ENCODE measurements around the gene TMEM207. TPM values are rescaled to one million over a fixed set of nuclear protein-coding genes. Genes with fewer than 3 reads are reported as not detected.

TMEM207 gene
- total RNA-seq, 1 experiment from 2014 or later = not detected

GRCh38 chr3:190425833-190426232 lies 23.9 kb downstream of the TMEM207 start:
- H3K79me2 ChIP-seq (ENCODE audit: insufficient read depth, low read length) = no peaks in the 10 kb centered on the region
- Mint-ChIP-seq H3K27ac (no peak overlapping the region), H3K36me3 (ENCODE audit: insufficient read depth in 1 of 3, low read depth in 3 of 3) (no peaks in the 10 kb centered on the region), H3K27me3 (ENCODE audit: low read depth) (no peaks in the 10 kb centered on the region), H3K4me1 (no peaks in the 10 kb centered on the region), H3K4me3 (no peak overlapping the region), H3K9me3 (no peaks in the 10 kb centered on the region)
- no peak overlapping the region for H4K8ac ChIP-seq (replicated peaks; ENCODE audit: insufficient read length, low read depth, low read length)
- no peak for DNase-seq
- H3K18ac ChIP-seq (ENCODE audit: insufficient read length, low read depth, low read length) = no peak overlapping the region
- H3K4me1 ChIP-seq (ENCODE audit: insufficient read depth, low read length) = no peaks in the 10 kb centered on the region
- H3K4ac ChIP-seq (ENCODE audit: low read depth, low read length) = no peak overlapping the region
- no peak overlapping the region for H3K9ac ChIP-seq (ENCODE audit: extremely low read depth, insufficient read length, low read length)
- H3K79me1 ChIP-seq (ENCODE audit: insufficient read depth, low read depth, low read length, poor library complexity, severe bottlenecking) = no peaks in the 10 kb centered on the region
- no peak overlapping the region for H2BK120ac ChIP-seq (ENCODE audit: low read depth, low read length, poor library complexity, severe bottlenecking)
- no peak overlapping the region for H4K5ac ChIP-seq (ENCODE audit: insufficient read length, low read depth, low read length)
- no peak overlapping the region for H3K23ac ChIP-seq (ENCODE audit: insufficient read length, low read depth, low read length)
- no peak overlapping the region for H2AFZ ChIP-seq (ENCODE audit: low read length)
- no peaks in the 10 kb centered on the region for H3K23me2 ChIP-seq (ENCODE audit: insufficient read length, low read depth, low read length, poor library complexity, severe bottlenecking)
- TF ChIP-seq CTCF (conservative IDR thresholded peaks at IDR 0.05) = no peak
- H2BK12ac ChIP-seq (ENCODE audit: insufficient read length, low read depth, low read length) = no peak overlapping the region
- H3K9me3 ChIP-seq (ENCODE audit: control insufficient read depth, low read depth, low read length) = no peaks in the 10 kb centered on the region
- no CpG with 5 or more reads among the region's 1 CpG for WGBS (ENCODE audit: extremely low coverage, insufficient read length, low lambda C conversion rate)
- H3T11ph ChIP-seq (ENCODE audit: low read length) = no peak overlapping the region
- no peaks in the 10 kb centered on the region for H4K20me1 ChIP-seq (ENCODE audit: control insufficient read depth, insufficient read depth, insufficient read length)
- H4K91ac ChIP-seq (ENCODE audit: insufficient read length, low read depth, low read length) = no peak overlapping the region
- H2BK20ac ChIP-seq (ENCODE audit: low read depth, low read length, poor library complexity, severe bottlenecking) = no peak overlapping the region
- no peaks in the 10 kb centered on the region for H3K27me3 ChIP-seq (ENCODE audit: insufficient read depth, low read length)
- H3K14ac ChIP-seq (ENCODE audit: insufficient read depth, low read length) = no peak overlapping the region
- no peak overlapping the region for H3K4me2 ChIP-seq (ENCODE audit: insufficient read depth, insufficient read length, low read length)
- no peak overlapping the region for H2BK15ac ChIP-seq (ENCODE audit: low read depth, low read length)
- no peak overlapping the region for H2BK5ac ChIP-seq (ENCODE audit: insufficient read length, low read length)
- H3K56ac ChIP-seq (ENCODE audit: insufficient read length, low read depth, low read length) = no peak overlapping the region
- H3K27ac ChIP-seq (ENCODE audit: insufficient read length, low read depth, low read length) = no peak overlapping the region
- no peak overlapping the region for H2AK5ac ChIP-seq (ENCODE audit: insufficient read length, low read length)
